NCI-H1048 (cell line): ENCODE data around the gene LENEP.
A peak's percentile ranks its signal among the peaks of the same experiment; 100 is the strongest.

ENCODE experiments used
- DNase-seq: peaks from one replicate; lab custom pipeline; 2025; lab: John Stamatoyannopoulos, UW

The LENEP gene

DNA sequence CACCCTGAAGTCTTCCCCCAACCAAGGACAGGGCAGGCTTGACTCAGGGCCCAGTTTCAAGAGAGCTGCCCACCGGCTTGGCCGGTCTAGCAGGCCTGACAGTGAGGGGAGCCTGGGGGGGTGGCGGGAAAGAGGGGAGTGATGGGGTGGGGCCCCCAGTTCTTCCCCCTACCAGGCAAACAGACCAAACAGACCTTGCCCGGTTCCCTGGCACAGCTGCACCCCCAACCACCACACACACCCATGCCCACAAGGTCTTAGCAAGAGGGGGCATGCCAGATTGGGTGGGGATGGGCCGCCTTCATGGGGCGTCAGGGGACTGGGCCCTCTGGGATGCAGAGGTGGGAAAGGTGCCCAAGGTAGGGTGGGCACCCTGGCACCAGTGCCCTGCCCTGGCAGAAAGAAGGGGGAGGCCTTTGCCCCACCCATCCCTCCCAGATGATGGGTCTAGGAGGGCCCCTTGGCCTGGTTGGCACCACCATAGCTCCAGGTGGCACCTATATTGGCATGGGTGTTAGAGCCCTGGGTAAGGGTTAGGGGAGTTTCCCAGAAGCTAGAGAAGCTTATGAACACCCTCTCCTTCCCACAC, 18.1 kb downstream of the LENEP start:
- no peak for DNase-seq

DNA sequence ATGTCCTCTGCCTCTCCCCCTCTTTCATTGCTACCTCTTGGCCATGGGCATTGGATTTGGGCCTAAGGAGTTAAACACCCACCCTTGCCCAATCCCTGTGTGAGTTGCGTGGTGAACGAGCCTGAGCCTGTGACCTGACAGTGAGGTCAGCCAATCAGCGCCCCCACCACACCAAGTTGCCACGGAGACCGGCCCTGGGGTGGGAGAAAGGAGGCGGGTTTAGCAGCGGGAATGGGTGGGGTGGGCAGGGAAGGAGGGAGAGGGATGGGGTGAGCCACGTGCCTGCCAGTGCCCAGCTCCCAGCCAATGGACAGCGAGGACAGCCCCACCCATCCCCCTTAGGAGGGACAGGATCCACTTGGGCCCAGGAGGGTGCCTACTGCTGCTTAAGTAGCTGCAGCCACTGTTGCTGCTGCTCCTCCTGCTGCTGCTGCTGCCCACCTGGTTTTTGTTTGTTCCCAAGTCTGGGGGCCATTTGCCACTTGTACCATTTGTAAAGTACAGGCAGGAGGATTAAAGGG, 18.7 kb downstream of the LENEP start:
- DNase-seq, result no peak

DNA sequence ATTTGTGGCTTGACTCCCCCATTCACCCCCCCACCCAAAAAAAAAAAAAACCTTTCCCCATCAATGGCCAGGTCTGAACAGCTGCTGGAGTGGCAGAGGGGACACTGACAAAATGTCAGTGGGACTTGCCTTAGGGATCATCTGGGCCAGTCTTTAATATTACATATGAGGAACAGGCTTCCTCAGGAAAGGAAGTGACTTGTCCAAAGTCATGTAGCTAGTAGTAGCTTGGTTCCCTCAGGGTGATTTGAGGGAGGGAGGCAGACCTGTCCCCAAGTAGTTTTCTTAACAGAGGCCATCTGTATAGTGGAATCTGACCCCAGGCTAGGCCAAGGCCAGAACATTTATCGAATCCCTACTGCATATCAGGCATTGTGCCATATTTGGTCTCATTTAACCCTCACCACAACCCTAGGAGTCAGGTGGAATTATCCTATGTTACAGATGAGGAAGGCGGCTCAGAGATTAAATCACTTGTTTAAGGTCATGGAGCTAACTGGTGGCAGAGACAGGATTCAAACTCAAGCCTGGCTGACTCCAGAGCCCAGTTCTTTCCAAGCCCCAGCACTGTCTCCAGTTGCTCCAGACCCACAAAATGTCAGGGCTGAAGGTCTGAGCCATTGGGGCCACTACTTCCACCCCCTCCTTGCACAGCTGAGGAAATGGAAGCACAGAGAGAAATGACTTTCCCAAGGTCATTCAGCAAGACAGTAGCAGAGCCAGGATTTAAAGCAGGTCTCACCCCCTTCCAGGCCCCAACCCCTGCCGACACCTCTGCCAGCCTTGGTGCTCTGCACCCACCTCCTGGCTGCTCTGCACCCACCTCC, 19.6 kb downstream of the LENEP start:
- DNase-seq, result no peak

DNA sequence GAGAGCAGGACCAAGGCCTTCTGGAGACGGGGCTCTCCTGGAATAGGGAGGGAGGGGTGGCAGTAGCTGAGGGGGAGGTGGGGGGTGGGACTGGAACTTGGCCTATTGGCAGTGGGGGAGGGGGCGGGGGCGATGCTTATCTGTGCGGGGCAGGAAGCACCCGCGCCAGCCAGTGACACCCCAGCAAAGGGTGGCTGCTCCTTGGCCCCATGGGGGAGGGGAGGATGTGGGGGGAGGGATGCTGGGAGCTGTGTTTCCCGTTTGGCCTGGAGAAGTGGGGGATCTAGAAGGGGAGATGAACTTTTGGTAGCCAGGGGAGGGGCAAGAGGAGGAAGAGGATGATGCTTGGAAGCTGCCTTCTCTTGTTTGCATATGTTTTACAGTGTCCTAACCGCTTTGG, 20.2 kb downstream of the LENEP start:
- no peak for DNase-seq

DNA sequence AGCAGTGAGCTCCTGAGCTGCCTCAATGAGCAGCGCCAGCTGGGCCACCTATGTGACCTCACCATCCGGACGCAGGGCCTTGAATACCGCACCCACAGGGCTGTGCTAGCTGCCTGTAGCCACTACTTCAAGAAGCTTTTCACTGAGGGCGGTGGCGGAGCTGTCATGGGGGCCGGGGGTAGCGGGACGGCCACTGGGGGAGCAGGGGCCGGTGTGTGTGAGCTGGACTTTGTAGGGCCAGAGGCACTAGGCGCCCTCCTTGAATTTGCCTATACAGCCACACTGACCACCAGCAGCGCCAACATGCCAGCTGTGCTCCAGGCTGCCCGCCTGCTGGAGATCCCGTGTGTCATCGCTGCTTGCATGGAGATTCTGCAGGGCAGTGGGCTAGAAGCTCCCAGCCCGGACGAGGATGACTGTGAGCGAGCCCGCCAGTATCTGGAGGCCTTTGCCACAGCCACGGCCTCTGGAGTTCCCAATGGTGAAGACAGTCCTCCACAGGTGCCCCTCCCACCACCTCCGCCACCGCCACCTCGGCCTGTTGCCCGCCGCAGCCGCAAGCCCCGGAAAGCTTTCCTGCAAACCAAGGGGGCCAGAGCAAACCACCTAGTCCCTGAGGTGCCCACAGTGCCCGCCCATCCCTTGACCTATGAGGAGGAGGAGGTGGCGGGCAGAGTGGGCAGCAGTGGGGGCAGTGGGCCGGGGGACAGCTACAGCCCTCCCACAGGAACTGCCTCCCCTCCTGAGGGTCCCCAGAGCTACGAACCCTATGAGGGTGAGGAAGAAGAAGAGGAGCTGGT, 21.5 kb downstream of the LENEP start:
- no peak for DNase-seq

DNA sequence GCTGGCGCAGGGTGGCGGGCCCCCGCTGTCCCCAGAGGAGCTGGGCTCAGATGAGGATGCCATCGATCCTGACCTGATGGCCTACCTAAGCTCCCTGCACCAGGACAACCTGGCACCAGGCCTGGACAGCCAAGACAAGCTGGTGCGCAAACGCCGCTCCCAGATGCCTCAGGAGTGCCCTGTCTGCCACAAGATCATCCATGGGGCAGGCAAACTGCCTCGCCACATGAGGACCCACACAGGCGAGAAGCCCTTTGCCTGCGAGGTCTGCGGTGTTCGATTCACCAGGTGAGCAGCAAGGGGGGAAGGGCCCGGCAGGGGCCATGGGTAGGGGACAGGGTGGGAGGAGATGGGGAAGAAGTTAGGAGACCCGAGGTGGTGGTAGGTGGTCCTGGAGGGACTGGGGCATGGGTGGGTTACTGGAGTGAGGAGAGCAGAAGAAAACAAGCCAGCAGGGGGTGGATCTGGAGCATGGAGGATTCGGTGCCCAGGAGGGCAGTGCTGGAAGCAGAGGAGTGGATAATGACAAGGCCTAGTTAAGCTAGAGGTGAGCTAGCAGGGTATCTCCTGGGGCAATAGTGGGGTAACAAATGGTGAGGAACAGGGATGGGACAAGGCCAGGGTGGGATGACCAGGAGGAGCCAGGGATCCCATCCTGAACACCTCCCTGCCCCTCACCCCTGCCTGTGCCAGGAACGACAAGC, 22.3 kb downstream of the LENEP start:
- no peak for DNase-seq

DNA sequence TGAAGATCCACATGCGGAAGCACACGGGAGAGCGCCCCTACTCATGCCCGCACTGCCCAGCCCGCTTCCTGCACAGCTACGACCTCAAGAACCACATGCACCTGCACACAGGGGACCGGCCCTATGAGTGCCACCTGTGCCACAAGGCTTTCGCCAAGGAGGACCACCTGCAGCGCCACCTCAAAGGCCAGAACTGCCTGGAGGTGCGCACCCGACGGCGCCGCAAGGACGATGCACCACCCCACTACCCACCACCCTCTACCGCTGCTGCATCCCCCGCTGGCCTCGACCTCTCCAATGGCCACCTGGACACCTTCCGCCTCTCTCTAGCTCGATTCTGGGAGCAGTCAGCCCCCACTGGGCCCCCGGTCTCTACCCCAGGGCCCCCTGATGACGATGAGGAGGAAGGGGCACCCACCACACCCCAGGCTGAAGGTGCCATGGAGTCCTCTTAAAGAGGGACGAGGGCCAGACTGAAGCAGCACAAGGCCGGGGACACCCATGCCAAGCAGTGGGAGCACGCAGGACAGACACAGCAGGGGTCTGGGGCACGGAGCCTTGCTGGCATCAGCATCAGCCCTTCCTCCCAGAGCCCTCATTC, 22.9 kb downstream of the LENEP start:
- DNase-seq, result no peak

DNA sequence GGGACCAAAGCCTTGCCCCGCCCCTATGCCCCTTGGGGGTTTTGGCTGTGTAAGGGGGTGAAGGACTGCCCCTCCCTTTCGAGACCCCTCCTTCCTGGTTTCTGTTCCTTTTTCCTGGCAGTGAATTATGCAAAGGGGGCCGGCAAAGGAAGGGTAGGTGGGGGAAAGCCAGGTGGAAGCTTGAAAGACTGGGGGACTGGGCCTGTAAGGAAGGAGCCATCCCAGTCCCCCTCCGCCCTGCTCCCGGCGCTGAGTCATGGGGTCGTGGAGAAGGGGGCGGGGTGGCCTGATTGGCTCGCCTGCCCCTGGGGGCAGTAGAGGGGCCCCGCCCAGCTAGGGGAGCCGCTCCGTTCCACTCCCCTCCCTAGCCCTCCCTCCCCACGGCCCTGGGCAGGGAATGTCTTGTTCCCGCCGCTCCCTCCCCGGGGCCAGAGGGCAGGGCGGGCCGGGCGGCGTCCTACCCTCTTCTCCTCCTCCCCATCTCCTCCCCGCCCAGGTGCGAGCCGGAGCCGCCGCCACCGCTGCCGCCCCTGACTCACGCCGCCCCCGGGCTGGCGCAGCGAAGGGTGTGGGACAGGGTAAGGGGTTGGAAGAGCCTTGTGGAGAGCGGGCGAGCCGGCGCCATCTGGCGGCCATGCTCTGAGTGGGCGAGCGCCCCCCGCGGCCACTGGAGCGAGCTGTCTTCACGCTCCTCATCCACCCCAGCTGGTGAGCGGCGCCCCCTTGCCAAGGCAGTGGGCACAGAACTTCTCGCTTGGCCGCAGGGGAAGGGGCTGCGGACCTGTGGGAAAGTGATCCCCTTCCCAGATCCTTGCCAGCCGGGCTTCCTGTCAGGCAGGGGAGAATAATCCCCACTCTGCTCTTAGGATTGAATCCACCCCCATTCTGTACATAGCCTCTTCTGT, 23.9 kb downstream of the LENEP start:
- peak; percentile 84 for DNase-seq

DNA sequence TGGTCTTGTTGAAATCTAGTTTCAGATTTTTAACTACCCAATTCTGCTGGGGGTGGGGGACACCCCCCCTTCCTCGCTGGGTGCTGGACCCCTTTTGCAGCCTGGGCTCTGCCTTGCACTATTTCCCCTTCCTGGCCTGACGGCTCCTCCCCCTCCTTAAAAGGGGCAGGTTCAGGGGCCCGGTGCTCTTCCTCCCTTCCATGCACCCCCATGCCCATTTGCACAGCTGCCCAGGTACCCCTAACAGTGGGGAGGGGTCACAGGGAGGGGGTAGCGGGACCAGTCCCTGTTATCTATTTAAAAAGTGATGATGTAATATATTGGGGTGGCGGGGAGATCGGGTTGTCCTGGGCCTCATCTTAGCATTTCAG, 24.5 kb downstream of the LENEP start:
- no peak for DNase-seq

DNA sequence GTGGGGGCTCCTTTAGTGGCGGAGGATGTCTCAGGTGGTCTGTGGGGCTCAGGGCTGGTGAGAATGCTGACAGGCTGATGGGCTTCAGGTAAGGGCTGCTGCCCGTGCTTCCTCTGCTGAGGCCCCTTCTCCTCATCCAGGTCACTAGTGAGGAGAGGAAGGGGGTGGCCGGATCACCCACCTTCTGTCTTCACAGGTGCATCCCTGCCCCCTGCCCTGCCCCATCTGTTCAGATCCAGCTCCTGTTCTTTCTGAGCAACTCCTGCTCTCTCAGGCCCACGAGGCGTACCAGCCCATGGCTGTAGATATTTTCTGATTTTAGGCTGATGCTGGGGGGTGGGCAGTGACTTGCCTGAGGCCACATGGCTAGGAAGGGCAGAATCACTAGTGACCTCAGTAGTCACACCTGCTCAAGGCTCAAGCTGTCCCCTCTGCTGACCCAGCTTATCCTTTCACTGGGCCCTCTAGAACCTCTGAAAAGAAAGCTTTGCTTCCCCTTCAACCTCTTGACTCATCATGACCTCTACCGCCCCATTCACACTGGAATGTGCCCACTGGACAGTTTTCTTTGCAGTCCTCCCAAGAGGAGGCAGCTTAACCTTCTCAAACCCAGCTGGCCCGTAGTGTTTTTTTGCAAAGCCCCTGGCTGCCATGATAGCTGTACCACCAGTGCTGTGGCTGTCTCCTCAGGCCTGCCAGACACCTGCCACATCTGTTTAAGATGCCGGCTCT, 25.4 kb downstream of the LENEP start:
- DNase-seq, result no peak

DNA sequence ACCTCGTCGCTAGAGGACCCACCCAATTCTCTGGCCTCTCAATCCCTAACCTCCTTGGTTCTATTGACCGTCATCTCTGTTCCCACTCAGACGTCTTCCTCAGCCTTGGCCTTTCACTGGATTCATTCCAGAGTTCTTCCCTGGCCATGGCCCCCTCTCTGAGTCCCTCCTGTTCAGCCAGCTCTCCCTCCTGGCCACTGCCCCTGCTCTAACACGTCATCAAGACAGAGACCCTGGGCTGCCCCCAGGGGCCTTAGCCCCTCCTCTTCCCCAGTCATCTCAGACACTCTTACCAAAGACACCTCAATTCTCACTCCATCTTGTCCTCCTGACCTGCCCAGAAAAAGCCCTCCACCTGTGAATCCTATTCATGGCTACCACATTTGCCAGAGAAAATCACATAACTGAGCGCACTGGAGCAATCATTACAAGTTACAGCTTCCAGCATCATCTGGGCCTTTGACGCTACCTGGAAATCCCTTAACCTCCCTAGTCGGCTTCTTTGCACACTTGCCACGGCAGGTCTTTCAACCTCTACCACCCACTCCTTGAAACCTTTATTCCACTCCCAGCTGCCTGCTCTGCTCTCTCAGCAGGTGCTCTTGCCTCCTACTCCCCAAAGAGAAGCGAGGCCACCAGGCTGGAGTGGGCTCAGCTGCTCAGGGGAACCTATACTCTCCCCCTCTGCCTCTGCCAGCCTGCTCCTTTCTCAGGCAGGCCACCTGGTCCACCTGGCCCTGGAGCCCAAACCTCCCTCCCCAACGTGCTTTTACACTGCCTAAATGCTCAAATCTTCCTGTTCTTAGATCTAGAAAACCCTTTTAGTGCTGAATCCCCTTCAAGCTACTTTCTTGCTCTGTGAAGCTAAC, 26.2 kb downstream of the LENEP start:
- no peak for DNase-seq

DNA sequence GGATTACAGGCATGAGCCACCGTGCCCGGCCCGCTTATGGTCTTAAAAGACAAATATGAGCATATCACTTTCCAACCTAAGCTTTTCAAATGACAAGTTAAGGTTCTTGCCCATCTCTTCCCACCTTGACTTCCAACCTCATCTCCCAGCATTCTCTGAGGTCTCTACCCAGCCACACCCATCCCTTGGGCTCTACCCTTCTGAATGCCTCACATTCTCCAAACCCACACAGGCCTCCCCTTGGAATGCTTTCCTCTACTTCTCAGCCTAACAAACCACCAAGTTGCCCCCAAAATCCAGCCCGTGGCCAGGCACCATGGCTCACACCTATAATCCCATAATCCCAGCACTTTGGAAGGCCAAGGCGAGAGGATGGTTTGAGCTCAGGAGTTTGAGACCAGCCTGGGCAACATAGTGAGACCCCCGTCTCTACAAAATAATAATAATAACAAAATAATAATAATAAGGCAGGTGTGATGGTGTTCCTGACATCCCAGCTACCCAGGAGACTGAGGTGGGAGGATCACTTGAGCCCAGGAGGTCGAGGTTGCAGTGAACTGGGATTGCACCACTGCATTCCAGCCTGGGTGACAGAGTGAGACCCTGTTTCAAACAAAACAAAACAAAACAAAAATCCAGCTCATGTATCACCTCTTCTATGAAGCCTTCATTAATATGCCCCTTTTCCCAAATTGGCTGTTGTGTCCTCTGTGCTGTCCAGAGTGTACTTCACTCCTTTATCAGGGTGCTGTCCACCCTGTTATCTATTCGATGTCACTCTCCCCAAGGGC, 28.9 kb downstream of the LENEP start:
- DNase-seq, result no peak

DNA sequence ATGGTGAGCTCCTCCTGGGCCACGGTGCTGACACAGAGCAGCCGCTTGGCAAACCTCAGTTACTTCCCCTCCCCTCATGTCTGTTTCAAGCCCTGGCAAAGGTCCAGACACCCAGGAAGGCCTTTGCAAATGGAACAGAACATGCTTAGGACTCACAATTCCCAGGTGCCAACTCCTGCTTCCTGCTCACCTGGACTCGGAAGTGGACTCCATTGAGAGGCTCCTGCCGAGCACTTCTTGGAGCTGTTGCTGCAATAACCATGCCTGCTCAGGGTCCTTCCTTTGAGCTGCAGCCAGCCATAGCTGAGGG, 29.5 kb downstream of the LENEP start:
- no peak for DNase-seq

DNA sequence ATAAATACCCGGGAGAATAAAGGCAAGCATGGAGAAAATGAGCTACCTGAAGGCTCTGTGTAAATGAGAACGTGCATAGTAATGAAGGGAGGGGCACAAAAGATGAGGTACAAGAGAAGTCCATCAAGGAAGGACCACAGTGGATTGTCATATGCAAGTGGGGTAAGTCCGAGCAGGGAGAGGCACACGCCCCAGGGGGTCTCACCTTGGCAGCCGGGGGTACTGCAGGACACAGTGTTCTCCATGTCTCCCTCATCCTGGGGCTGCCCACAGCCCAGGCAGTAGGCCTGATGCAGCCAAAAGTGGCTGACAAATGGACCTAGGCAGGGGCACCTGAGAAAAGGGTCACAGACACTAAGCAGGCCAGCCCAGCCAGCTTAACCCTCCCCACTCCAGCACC, 30.2 kb downstream of the LENEP start:
- DNase-seq, result no peak

DNA sequence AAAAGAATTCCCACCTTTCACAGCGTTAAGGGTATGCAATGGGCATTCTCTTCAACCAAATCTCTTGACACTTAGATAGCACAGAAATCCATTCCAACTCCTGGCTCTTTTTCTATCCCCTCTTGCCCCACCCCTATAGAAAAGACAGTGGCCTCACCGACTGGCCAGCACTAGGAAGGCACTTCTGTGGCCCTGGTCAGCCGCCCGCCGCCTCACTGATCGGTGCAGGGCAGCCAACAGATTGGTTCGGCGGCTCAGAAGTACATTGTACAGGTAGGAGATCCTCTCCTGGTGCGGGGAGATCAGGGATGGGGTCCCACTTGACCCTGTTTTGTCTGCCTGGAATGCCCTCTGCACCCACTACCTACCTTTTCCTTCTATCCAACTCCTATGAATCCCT, 30.9 kb downstream of the LENEP start:
- no peak for DNase-seq

DNA sequence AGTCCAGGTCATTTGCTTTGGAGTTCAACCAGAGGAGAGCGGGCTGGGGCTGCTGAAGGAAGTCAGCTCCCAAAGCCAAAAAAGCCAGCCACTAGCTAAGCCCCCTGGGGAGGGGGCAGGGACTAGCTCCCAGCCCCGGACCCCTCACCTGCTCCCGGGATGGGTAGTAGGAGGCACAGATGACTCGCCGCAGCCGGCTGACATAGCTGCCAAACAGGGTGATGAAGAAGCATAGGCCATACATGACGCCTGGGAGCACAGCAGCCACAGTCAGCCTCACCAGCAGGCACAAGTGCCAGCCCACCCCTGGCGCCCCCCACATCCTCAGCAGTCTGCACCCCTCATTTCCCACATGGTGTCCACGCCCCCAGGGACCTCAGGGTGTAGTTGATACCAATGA, 32.8 kb downstream of the LENEP start:
- DNase-seq, result no peak

DNA sequence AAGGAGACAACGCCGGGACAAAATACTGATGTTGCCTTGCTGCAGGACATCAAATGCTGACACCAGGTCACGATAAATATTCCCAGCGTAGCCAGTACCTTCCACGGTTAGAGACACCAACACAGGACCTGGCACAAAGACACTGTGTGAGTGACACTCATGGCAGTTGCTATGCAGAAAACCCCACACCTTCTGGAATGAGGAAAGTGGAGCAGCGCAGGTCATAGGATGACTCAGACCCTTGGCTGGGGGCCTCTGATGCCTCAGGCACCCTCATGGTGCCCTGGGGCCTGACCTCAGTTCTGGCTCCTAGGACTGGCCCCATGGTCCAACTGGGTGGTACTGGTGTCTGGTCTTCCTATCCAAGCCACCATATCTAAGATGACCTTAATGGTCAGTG, 33.2 kb downstream of the LENEP start:
- DNase-seq, result no peak

DNA sequence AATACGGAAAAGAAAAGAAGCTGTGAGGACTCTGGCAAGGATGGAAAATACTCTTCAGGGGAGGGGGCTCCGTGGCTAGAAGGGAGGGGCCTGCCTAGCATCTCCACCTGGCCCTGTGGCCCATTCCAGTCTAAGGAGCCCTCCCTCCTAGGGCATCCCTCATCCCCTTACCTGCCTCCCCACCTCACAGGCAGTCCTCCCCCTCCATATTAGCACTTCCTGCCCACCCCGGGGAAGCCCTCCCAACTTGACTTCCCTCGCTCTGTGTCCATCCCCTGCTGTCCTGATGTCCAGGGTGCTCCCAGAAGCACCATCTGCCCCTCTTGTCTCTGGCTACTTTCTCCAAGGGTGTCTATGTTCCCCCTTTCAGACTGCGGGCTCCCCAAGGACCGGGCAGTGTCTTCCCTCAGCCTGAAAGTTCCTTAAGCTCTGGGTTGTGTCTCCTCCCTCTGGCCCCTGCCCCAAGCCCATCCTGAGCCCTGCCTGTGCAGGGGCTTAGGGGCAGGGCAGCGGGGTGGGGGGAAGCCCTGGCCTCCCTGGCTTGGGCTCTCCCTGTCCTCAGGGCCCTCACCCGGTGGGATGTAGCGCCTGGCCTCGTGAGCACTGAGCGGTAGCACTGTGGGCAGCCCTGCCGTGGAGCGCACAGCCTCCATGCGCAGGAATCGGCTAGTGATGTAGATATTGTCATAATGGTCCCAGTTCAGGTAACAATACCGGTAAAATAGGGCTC, 36.3 kb downstream of the LENEP start:
- DNase-seq, result no peak
